ENCODE measurements around the gene MCF2L. TPM values are rescaled to one million over a fixed set of nuclear protein-coding genes. Genes with fewer than 3 reads are reported as not detected.

The MCF2L gene
- total RNA-seq, 1 experiment from 2014 or later, result 22.1 TPM

DNA sequence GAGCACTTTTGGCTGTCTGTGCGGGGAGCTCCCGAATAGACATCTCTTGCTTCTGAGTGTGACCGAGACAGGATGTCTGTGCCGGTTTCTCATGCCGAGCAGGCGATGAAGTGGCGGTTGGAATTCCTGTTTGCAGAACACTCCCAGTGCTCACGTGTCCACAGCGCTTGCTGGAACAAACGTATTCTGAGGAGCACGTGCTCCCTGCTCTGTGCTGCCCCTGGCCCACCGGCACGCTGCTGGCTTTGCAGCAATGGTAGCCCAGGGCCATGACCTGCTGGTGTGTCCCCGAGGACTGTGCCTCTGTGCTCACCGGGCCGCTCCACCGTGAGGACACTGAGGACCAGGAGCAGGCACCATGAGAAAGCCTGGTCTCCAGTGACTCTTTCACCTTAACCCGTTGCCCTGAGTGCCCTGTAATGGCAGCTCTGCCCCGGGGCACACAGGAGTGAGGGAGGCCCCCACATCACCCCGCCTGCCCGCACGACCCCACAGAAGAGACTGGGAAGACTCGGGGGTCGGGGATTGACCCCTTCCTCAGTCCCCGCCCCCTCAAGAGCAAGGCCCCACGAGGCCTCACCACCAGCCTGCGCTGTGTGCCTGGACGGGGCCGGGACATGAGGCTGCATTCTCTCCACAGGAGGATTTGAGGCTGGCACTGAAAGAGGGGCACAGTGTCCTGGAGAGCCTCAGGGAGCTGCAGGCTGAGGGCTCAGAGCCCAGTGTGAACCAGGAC, 96.6 kb downstream of the MCF2L start:
- no peaks in the 10 kb centered on the region for H3K27me3 ChIP-seq (replicated peaks; ENCODE audit: control insufficient read depth, insufficient read depth, low read length)
- Mint-ChIP-seq H3K4me1 (ENCODE audit: low read depth, unreplicated experiment) (no peaks in the 10 kb centered on the region), H3K27ac (ENCODE audit: unreplicated experiment) (no peak overlapping the region), H3K9me3 (ENCODE audit: unreplicated experiment) (no peaks in the 10 kb centered on the region), H3K4me3 (ENCODE audit: unreplicated experiment) (no peak overlapping the region), H3K36me3 (ENCODE audit: insufficient read depth, unreplicated experiment) (peaks cover 5% of the 10 kb centered on the region), H3K27me3 (ENCODE audit: insufficient read depth, unreplicated experiment) (no peaks in the 10 kb centered on the region)
- intact Hi-C loops (cut with micrococcal nuclease; ENCODE audit: unreplicated experiment), result no loop called here
- DNase-seq, result no peak
- ChIA-PET POLR2A (no interaction called here), CTCF (no interaction called here)
- H3K36me3 ChIP-seq (ENCODE audit: control insufficient read depth, insufficient read depth, low read length), result no peaks in the 10 kb centered on the region; the same call in 1 of the 2 replicates
- no peak overlapping the region for H3K4me3 ChIP-seq (ENCODE audit: low read depth, low read length)
- no peaks in the 10 kb centered on the region for H3K9me3 ChIP-seq
- no peaks in the 10 kb centered on the region for H3K4me1 ChIP-seq
- no peak for TF ChIP-seq CTCF (IDR thresholded peaks at IDR 0.05; ENCODE audit: insufficient read depth in 1 of 2, low read depth in 1 of 2, low read length in 1 of 2, severe bottlenecking in 1 of 2, unreplicated experiment in 1 of 2)
- no TSS peak for BruUV-seq (replicated peaks)

DNA sequence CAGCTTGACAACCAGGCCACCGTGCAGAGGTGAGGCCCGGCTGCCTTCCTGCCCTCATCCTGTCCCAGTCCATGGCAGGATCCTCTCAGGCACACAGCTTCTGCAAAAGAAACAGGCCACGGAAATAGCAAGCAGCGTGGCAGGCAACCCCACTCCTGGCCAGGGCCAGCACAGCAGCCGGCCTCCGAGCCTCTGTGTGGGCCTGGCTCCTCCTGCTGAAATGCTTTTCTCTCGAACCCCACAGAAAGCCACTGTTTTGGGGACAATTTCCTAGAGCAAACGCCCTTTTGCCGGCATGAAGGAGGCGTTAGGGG, 97.1 kb downstream of the MCF2L start:
- no peak for DNase-seq
- intact Hi-C loops (cut with micrococcal nuclease; ENCODE audit: unreplicated experiment), result no loop called here
- no peak for TF ChIP-seq CTCF (IDR thresholded peaks at IDR 0.05; ENCODE audit: insufficient read depth in 1 of 2, low read depth in 1 of 2, low read length in 1 of 2, severe bottlenecking in 1 of 2, unreplicated experiment in 1 of 2)
- Histone ChIP-seq H3K36me3 (ENCODE audit: control insufficient read depth, insufficient read depth, low read length) (no peaks in the 10 kb centered on the region; the same call in 1 of the 2 replicates), H3K4me3 (ENCODE audit: low read depth, low read length) (no peak overlapping the region), H3K9me3 (no peaks in the 10 kb centered on the region), H3K4me1 (no peaks in the 10 kb centered on the region), H3K27me3 (replicated peaks; ENCODE audit: control insufficient read depth, insufficient read depth, low read length) (no peaks in the 10 kb centered on the region)
- Mint-ChIP-seq H3K4me3 (ENCODE audit: unreplicated experiment) (no peak overlapping the region), H3K27ac (ENCODE audit: unreplicated experiment) (no peak overlapping the region), H3K4me1 (ENCODE audit: low read depth, unreplicated experiment) (no peaks in the 10 kb centered on the region), H3K27me3 (ENCODE audit: insufficient read depth, unreplicated experiment) (no peaks in the 10 kb centered on the region), H3K36me3 (ENCODE audit: insufficient read depth, unreplicated experiment) (peaks cover 5% of the 10 kb centered on the region), H3K9me3 (ENCODE audit: unreplicated experiment) (no peaks in the 10 kb centered on the region)
- no TSS peak for BruUV-seq (replicated peaks)
- POLR2A ChIA-PET, result no interaction called here
- CTCF ChIA-PET, result no interaction called here

DNA sequence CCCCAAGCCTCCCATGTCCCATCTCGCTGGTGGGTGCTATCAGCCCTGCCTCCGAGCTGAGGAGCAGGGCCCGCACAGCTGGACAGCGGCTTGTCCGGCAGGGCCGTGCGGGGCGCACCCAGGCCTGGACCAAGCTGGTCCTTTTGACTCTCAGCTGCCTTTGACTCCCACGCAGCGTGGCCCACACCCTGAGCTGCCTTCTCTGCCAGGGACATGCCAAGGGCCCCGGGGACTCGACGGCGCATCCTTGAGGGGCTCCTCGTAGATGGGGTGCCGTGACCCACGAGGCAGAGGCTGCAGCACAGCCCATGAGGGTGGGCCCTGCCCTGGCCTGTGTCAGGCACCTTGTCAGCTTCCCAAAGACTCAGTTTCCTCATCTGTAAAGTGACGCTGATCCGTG, 97.7 kb downstream of the MCF2L start:
- TF ChIP-seq CTCF (IDR thresholded peaks at IDR 0.05; ENCODE audit: insufficient read depth in 1 of 2, low read depth in 1 of 2, low read length in 1 of 2, severe bottlenecking in 1 of 2, unreplicated experiment in 1 of 2), result no peak
- Histone ChIP-seq H3K9me3 (no peaks in the 10 kb centered on the region), H3K4me3 (ENCODE audit: low read depth, low read length) (no peak overlapping the region), H3K4me1 (no peaks in the 10 kb centered on the region), H3K36me3 (ENCODE audit: control insufficient read depth, insufficient read depth, low read length) (no peaks in the 10 kb centered on the region; the same call in 1 of the 2 replicates), H3K27me3 (replicated peaks; ENCODE audit: control insufficient read depth, insufficient read depth, low read length) (no peaks in the 10 kb centered on the region)
- peaks cover 5% of the 10 kb centered on the region for H3K36me3 Mint-ChIP-seq (ENCODE audit: insufficient read depth, unreplicated experiment)
- CTCF ChIA-PET, result no interaction called here
- POLR2A ChIA-PET, result no interaction called here
- intact Hi-C loops (cut with micrococcal nuclease; ENCODE audit: unreplicated experiment), result no loop called here
- no peaks in the 10 kb centered on the region for H3K27me3 Mint-ChIP-seq (ENCODE audit: insufficient read depth, unreplicated experiment)
- H3K9me3 Mint-ChIP-seq (ENCODE audit: unreplicated experiment), result no peaks in the 10 kb centered on the region
- H3K4me3 Mint-ChIP-seq (ENCODE audit: unreplicated experiment), result no peak overlapping the region
- H3K4me1 Mint-ChIP-seq (ENCODE audit: low read depth, unreplicated experiment), result no peaks in the 10 kb centered on the region
- H3K27ac Mint-ChIP-seq (ENCODE audit: unreplicated experiment), result no peak overlapping the region
- no TSS peak for BruUV-seq (replicated peaks)
- DNase-seq, result no peak

Measured in Caco-2 (cell line).